Keratinocyte (primary cell): ENCODE data around the gene PTP4A2. TPM values are rescaled to one million over a fixed set of nuclear protein-coding genes. Genes with fewer than 3 reads are reported as not detected.

Source experiments
- DNase-seq: peaks from one replicate; pipeline ENCODE4 v3.0.0-alpha.2; 2011; ENCODE audit warnings: low read depth, missing footprints, low spot score
- FAIRE-seq: peaks from 2 replicates; lab custom pipeline; 2011; peaks lifted over from hg19 to GRCh38; lab: Jason Lieb, UNC
- H2AFZ ChIP-seq: 2 replicates; pipeline ENCODE4 v1.6.0; 2012; ENCODE audit warnings: low read length, control low read depth, inconsistent platforms; ENCODE audit not compliant: control insufficient read depth
- H3K27ac ChIP-seq: 2 replicates; pipeline ENCODE4 v1.5.1; 2011; ENCODE audit warnings: low read length; ENCODE audit not compliant: control insufficient read depth, insufficient read depth
- H3K27me3 ChIP-seq: 3 replicates; pipeline ENCODE4 v1.6.0; 2011; ENCODE audit warnings: low read length; ENCODE audit not compliant: control insufficient read depth, insufficient read depth; ENCODE audit errors: extremely low read depth
- H3K36me3 ChIP-seq, 2 experiments: 2 replicates in 1 of 2; 3 replicates in 1 of 2; pipeline ENCODE4 v1.5.1; 2011; ENCODE audit warnings: low read length in 2 of 2, mild to moderate bottlenecking in 1 of 2; ENCODE audit not compliant: control insufficient read depth in 2 of 2, insufficient read depth in 2 of 2; ENCODE audit errors: extremely low read depth in 1 of 2
- H3K4me1 ChIP-seq: 3 replicates; pipeline ENCODE4 v1.5.1; 2011; ENCODE audit warnings: low read length; ENCODE audit not compliant: control insufficient read depth, insufficient read depth; ENCODE audit errors: extremely low read depth
- H3K4me2 ChIP-seq: 3 replicates; pipeline ENCODE4 v1.6.0; 2011; ENCODE audit warnings: low read depth, low read length; ENCODE audit not compliant: control insufficient read depth, insufficient read depth; ENCODE audit errors: extremely low read depth
- H3K4me3 ChIP-seq, 3 experiments: fragments of 200-600 bp in 1 of 3; sonication (generic) in 1 of 3; 2 replicates in 2 of 3; 3 replicates in 1 of 3; pipeline ENCODE4 v1.5.1; 2011 to 2016; ENCODE audit warnings: low read length in 3 of 3, mild to moderate bottlenecking in 3 of 3, control low read depth in 2 of 3, inconsistent platforms in 1 of 3, low read depth in 1 of 3, mixed read lengths in 1 of 3, mixed run types in 1 of 3, moderate library complexity in 1 of 3; ENCODE audit not compliant: control insufficient read depth in 2 of 3, insufficient read depth in 2 of 3; ENCODE audit errors: extremely low read depth in 1 of 3
- H3K79me2 ChIP-seq: 2 replicates; pipeline ENCODE4 v1.6.0; 2012; ENCODE audit warnings: low read length; ENCODE audit not compliant: control insufficient read depth, insufficient read depth
- H3K9ac ChIP-seq: 3 replicates; pipeline ENCODE4 v1.6.0; 2011; ENCODE audit warnings: low read length; ENCODE audit not compliant: control insufficient read depth, insufficient read depth; ENCODE audit errors: extremely low read depth
- H3K9me1 ChIP-seq: 3 replicates; pipeline ENCODE4 v1.6.0; 2011; ENCODE audit warnings: low read length; ENCODE audit not compliant: control insufficient read depth, insufficient read depth; ENCODE audit errors: extremely low read depth
- H3K9me3 ChIP-seq: 2 replicates; pipeline ENCODE4 v1.5.1; 2012; ENCODE audit warnings: low read depth, low read length; ENCODE audit not compliant: control insufficient read depth
- H4K20me1 ChIP-seq: 3 replicates; pipeline ENCODE4 v1.6.0; 2011; ENCODE audit warnings: low read length; ENCODE audit not compliant: control insufficient read depth, insufficient read depth; ENCODE audit errors: extremely low read depth
- CTCF ChIP-seq, 3 experiments: IDR thresholded peaks in 1 of 3; conservative IDR thresholded peaks in 1 of 3; optimal IDR thresholded peaks in 1 of 3; 2 replicates in 2 of 3; 3 replicates in 1 of 3; pipeline versions ENCODE3 to v1.5.1; 2011; ENCODE audit warnings: low read length in 3 of 3, mild to moderate bottlenecking in 3 of 3, moderate library complexity in 2 of 3, control low read depth in 1 of 3, inconsistent platforms in 1 of 3; ENCODE audit not compliant: insufficient read depth in 2 of 3; ENCODE audit errors: extremely low read depth in 1 of 3
- EZH2 ChIP-seq: IDR thresholded peaks from one replicate; pipeline ENCODE4 v1.6.1; 2012; ENCODE audit warnings: inconsistent platforms, mild to moderate bottlenecking, low read length, moderate library complexity
- dilution Hi-C: fragments of 300-500 bp; cut with MboI; formaldehyde crosslinking; loops from one replicate; pipeline ENCODE4 v1.7.0; 2020; ENCODE audit warnings: low sequenced_read_pairs; ENCODE audit not compliant: extremely low pct_ligation_motif_present
- polyA plus RNA-seq, 5 experiments: library from polyadenylated mRNA; depleted of rRNA in 3 of 5; stranded (reverse) in 3 of 5; stranded (forward) in 1 of 5; unstranded in 1 of 5; fragments of >200 nt; gene quantifications; 1 replicate in 1 of 5; 2 replicates in 3 of 5; 3 replicates in 1 of 5; pipeline versions ENCODE4 v1.2.1 to v1.2.3, GENCODE V29; 2011 to 2012; ENCODE audit warnings: missing spikeins in 2 of 5, low read depth in 1 of 5, low replicate concordance in 1 of 5

The PTP4A2 gene
- polyA plus RNA-seq, 1 donor (not counting 4 experiments of a cell fraction or from before 2014, with no cell fraction given) = 368 TPM

GRCh38 chr1:31875636-31876236 is 62.4 kb downstream of the PTP4A2 start:
- Histone ChIP-seq H3K36me3 (no peaks in the 10 kb centered on the region), H3K9ac (no peak overlapping the region), H3K4me3 (no peak overlapping the region), H3K4me1 (no peaks in the 10 kb centered on the region), H4K20me1 (no peaks in the 10 kb centered on the region), H2AFZ (no peak overlapping the region), H3K79me2 (no peaks in the 10 kb centered on the region), H3K27me3 (no peaks in the 10 kb centered on the region), H3K27ac (no peak overlapping the region), H3K9me3 (no peaks in the 10 kb centered on the region), H3K9me1 (no peaks in the 10 kb centered on the region), H3K4me2 (no peak overlapping the region)
- dilution Hi-C loops = no loop called here
- DNase-seq (no peak), FAIRE-seq (no peak)
- TF ChIP-seq EZH2 = no peak
- TF ChIP-seq CTCF (optimal IDR thresholded peaks at IDR 0.05 in 1 of 3, IDR thresholded peaks at IDR 0.05 in 1 of 3, conservative IDR thresholded peaks at IDR 0.05 in 1 of 3; ENCODE audit: extremely low read depth in 1 of 3, insufficient read depth in 2 of 3, low read length in 3 of 3) = no peak

GRCh38 chr1:31874942-31875341 is 63.2 kb downstream of the PTP4A2 start:
- Histone ChIP-seq H3K27ac (no peak overlapping the region), H3K36me3 (no peaks in the 10 kb centered on the region), H3K4me2 (no peak overlapping the region), H2AFZ (no peak overlapping the region), H3K27me3 (no peaks in the 10 kb centered on the region), H3K9ac (no peak overlapping the region), H3K9me3 (no peaks in the 10 kb centered on the region), H4K20me1 (no peaks in the 10 kb centered on the region), H3K4me1 (no peaks in the 10 kb centered on the region), H3K4me3 (no peak overlapping the region), H3K79me2 (no peaks in the 10 kb centered on the region), H3K9me1 (no peaks in the 10 kb centered on the region)
- DNase-seq (no peak), FAIRE-seq (no peak)
- TF ChIP-seq CTCF (optimal IDR thresholded peaks at IDR 0.05 in 1 of 3, IDR thresholded peaks at IDR 0.05 in 1 of 3, conservative IDR thresholded peaks at IDR 0.05 in 1 of 3; ENCODE audit: extremely low read depth in 1 of 3, insufficient read depth in 2 of 3, low read length in 3 of 3) (no peak), EZH2 (no peak)
- dilution Hi-C loops = no loop called here
